Immature natural killer cell (primary cell): ENCODE measurements around the gene ALK. TPM values are rescaled to one million over a fixed set of nuclear protein-coding genes. Genes with fewer than 3 reads are reported as not detected.

ENCODE experiments used
- DNase-seq, 3 donors: peaks; one replicate each; pipeline ENCODE4 v3.0.0; 2022; ENCODE audit warnings: mixed read lengths in 1 of 3
- H3K27ac Mint-ChIP-seq, 6 donors: one replicate each; pipeline ENCODE4 v1.8.0; 2020; ENCODE audit warnings: mixed read lengths in 6 of 6, mild to moderate bottlenecking in 5 of 6, inconsistent platforms in 4 of 6, moderate library complexity in 3 of 6
- H3K27me3 Mint-ChIP-seq, 3 donors: one replicate each; pipeline ENCODE4 v1.8.0; 2020 to 2021; ENCODE audit warnings: low read depth in 3 of 3, mild to moderate bottlenecking in 3 of 3, mixed read lengths in 3 of 3, moderate library complexity in 3 of 3, inconsistent platforms in 1 of 3
- H3K36me3 Mint-ChIP-seq, 3 donors: one replicate each; pipeline ENCODE4 v1.8.0; 2020; ENCODE audit warnings: mixed read lengths in 3 of 3, inconsistent platforms in 2 of 3, mild to moderate bottlenecking in 2 of 3
- H3K4me1 Mint-ChIP-seq, 2 donors: one replicate each; pipeline ENCODE4 v1.8.0; 2020; ENCODE audit warnings: inconsistent platforms in 2 of 2, mild to moderate bottlenecking in 2 of 2, mixed read lengths in 2 of 2, moderate library complexity in 1 of 2
- H3K4me3 Mint-ChIP-seq, 5 donors: one replicate each; pipeline ENCODE4 v1.8.0; 2020; ENCODE audit warnings: mild to moderate bottlenecking in 5 of 5, mixed read lengths in 5 of 5, inconsistent platforms in 3 of 5, moderate library complexity in 3 of 5
- H3K9me3 Mint-ChIP-seq, 6 donors: one replicate each; pipeline ENCODE4 v1.8.0; 2020; ENCODE audit warnings: mild to moderate bottlenecking in 6 of 6, mixed read lengths in 6 of 6, inconsistent platforms in 4 of 6, moderate library complexity in 3 of 6
- polyA plus RNA-seq, 3 donors: library from polyadenylated mRNA; unstranded; fragments of 300-500 nt; fragmentation: Illumina TruSeq; gene quantifications; one replicate each; pipeline ENCODE4 v1.2.3, GENCODE V29; 2021

Gene ALK
- polyA plus RNA-seq, 3 donors from 2014 or later: not detected

GRCh38 chr2:29216609-29216909, 704.8 kb downstream of the ALK start:
- H3K36me3 Mint-ChIP-seq: peaks cover 0 to 6% (median 0%) of the 10 kb centered on the region in 3 donors

GRCh38 chr2:29215739-29216608, 705.4 kb downstream of the ALK start:
- H3K4me3 Mint-ChIP-seq: no peak overlapping the region
- no peaks in the 10 kb centered on the region for H3K4me1 Mint-ChIP-seq

More at GRCh38 chr2:29216609-29216909, 704.8 kb downstream of the ALK start:
- DNase-seq: no peak
- H3K9me3 Mint-ChIP-seq: no peaks in the 10 kb centered on the region
- peaks cover 0 to 4% (median 2%) of the 10 kb centered on the region in 3 donors for H3K27me3 Mint-ChIP-seq
- H3K4me1 Mint-ChIP-seq: no peaks in the 10 kb centered on the region
- H3K4me3 Mint-ChIP-seq: no peak overlapping the region
- no peak overlapping the region for H3K27ac Mint-ChIP-seq

GRCh38 chr2:29215073-29215472, 706.3 kb downstream of the ALK start:
- H3K27ac Mint-ChIP-seq: no peak overlapping the region
- H3K4me3 Mint-ChIP-seq: no peak overlapping the region
- DNase-seq: no peak
- H3K27me3 Mint-ChIP-seq: peaks cover 0 to 4% (median 2%) of the 10 kb centered on the region in 3 donors
- H3K9me3 Mint-ChIP-seq: no peaks in the 10 kb centered on the region
- peaks cover 0 to 6% (median 0%) of the 10 kb centered on the region in 3 donors for H3K36me3 Mint-ChIP-seq
- no peaks in the 10 kb centered on the region for H3K4me1 Mint-ChIP-seq

More at GRCh38 chr2:29215739-29216608, 705.4 kb downstream of the ALK start:
- Mint-ChIP-seq H3K27ac (no peak overlapping the region), H3K9me3 (no peaks in the 10 kb centered on the region), H3K36me3 (peaks cover 0 to 6% (median 0%) of the 10 kb centered on the region in 3 donors), H3K27me3 (peaks cover 0 to 4% (median 2%) of the 10 kb centered on the region in 3 donors)
- no peak for DNase-seq

- Mint-ChIP-seq H3K9me3 (no peaks in the 10 kb centered on the region), H3K27me3 (peaks cover 0 to 4% (median 2%) of the 10 kb centered on the region in 3 donors), H3K4me1 (no peaks in the 10 kb centered on the region), H3K27ac (no peak overlapping the region), H3K4me3 (no peak overlapping the region), H3K36me3 (peaks cover 0 to 6% (median 0%) of the 10 kb centered on the region in 3 donors)
- DNase-seq: no peak
These were observed 707.5 kb downstream of the ALK start for GRCh38 chr2:29213888-29214291.

- peak overlapping the region in 1 of 6 donors; percentile 13 for H3K27ac Mint-ChIP-seq
- no peaks in the 10 kb centered on the region for H3K9me3 Mint-ChIP-seq
- no peak for DNase-seq
- H3K4me1 Mint-ChIP-seq: no peaks in the 10 kb centered on the region
- peaks cover 0 to 6% (median 5%) of the 10 kb centered on the region in 3 donors for H3K36me3 Mint-ChIP-seq
- peaks cover 0 to 4% (median 0%) of the 10 kb centered on the region in 3 donors for H3K27me3 Mint-ChIP-seq
- H3K4me3 Mint-ChIP-seq: no peak overlapping the region
These were observed 709.4 kb downstream of the ALK start for GRCh38 chr2:29212009-29212408.

- Mint-ChIP-seq H3K27me3 (peaks cover 0 to 2% (median 1%) of the 10 kb centered on the region in 3 donors), H3K4me3 (no peak overlapping the region), H3K36me3 (peaks cover 4 to 9% (median 9%) of the 10 kb centered on the region in 3 donors), H3K27ac (no peak overlapping the region), H3K9me3 (no peaks in the 10 kb centered on the region), H3K4me1 (no peaks in the 10 kb centered on the region)
- DNase-seq: no peak
These were observed 711.8 kb downstream of the ALK start for GRCh38 chr2:29209551-29209950.

GRCh38 chr2:29207352-29208148, 713.8 kb downstream of the ALK start:
- peaks cover 4 to 13% (median 12%) of the 10 kb centered on the region in 3 donors for H3K36me3 Mint-ChIP-seq
- peaks cover 0 to 2% (median 0%) of the 10 kb centered on the region in 3 donors for H3K27me3 Mint-ChIP-seq
- H3K27ac Mint-ChIP-seq: no peak overlapping the region
- no peak overlapping the region for H3K4me3 Mint-ChIP-seq
- no peak for DNase-seq
- no peaks in the 10 kb centered on the region for H3K9me3 Mint-ChIP-seq
- H3K4me1 Mint-ChIP-seq: no peaks in the 10 kb centered on the region

- Mint-ChIP-seq H3K27ac (no peak overlapping the region), H3K9me3 (no peaks in the 10 kb centered on the region), H3K27me3 (peaks cover 0 to 2% (median 1%) of the 10 kb centered on the region in 3 donors), H3K36me3 (peaks cover 7 to 12% (median 10%) of the 10 kb centered on the region in 3 donors), H3K4me3 (no peak overlapping the region), H3K4me1 (no peaks in the 10 kb centered on the region)
- no peak for DNase-seq
These were observed 714.4 kb downstream of the ALK start for GRCh38 chr2:29206941-29207340.

GRCh38 chr2:29202819-29203495, 718.4 kb downstream of the ALK start:
- Mint-ChIP-seq H3K27me3 (peaks cover 0 to 5% (median 2%) of the 10 kb centered on the region in 3 donors), H3K36me3 (peaks cover 7 to 10% (median 8%) of the 10 kb centered on the region in 3 donors), H3K4me1 (no peaks in the 10 kb centered on the region), H3K27ac (no peak overlapping the region), H3K9me3 (no peaks in the 10 kb centered on the region), H3K4me3 (no peak overlapping the region)
- no peak for DNase-seq

GRCh38 chr2:29201979-29202378, 719.4 kb downstream of the ALK start:
- DNase-seq: no peak

GRCh38 chr2:29196792-29197788, 724.3 kb downstream of the ALK start:
- H3K27me3 Mint-ChIP-seq: peaks cover 0 to 5% (median 1%) of the 10 kb centered on the region in 3 donors
- no peak overlapping the region for H3K27ac Mint-ChIP-seq

More at GRCh38 chr2:29201979-29202378, 719.4 kb downstream of the ALK start:
- Mint-ChIP-seq H3K27ac (no peak overlapping the region), H3K4me3 (no peak overlapping the region), H3K4me1 (peaks cover 0 to under 1% of the 10 kb centered on the region in 2 donors), H3K9me3 (no peaks in the 10 kb centered on the region), H3K36me3 (peaks cover 7 to 10% (median 8%) of the 10 kb centered on the region in 3 donors), H3K27me3 (peaks cover 0 to 5% (median 2%) of the 10 kb centered on the region in 3 donors)

GRCh38 chr2:29195796-29196195, 725.6 kb downstream of the ALK start:
- H3K36me3 Mint-ChIP-seq: peaks cover 3 to 6% (median 5%) of the 10 kb centered on the region in 3 donors
- H3K27ac Mint-ChIP-seq: no peak overlapping the region
- peaks cover 0 to 1% (median 0%) of the 10 kb centered on the region in 3 donors for H3K27me3 Mint-ChIP-seq
- no peak overlapping the region for H3K4me3 Mint-ChIP-seq
- peaks cover 0 to 6% of the 10 kb centered on the region in 2 donors for H3K4me1 Mint-ChIP-seq
- no peaks in the 10 kb centered on the region for H3K9me3 Mint-ChIP-seq
- no peak for DNase-seq

More at GRCh38 chr2:29196792-29197788, 724.3 kb downstream of the ALK start:
- Mint-ChIP-seq H3K4me1 (peaks cover 0 to 6% of the 10 kb centered on the region in 2 donors), H3K9me3 (no peaks in the 10 kb centered on the region), H3K36me3 (peaks cover 3 to 7% (median 3%) of the 10 kb centered on the region in 3 donors), H3K4me3 (no peak overlapping the region)
- peak; percentile 58 to 66 (median 59) for DNase-seq
